ENCODE measurements around the gene ZNF598.

The ZNF598 gene

DNA sequence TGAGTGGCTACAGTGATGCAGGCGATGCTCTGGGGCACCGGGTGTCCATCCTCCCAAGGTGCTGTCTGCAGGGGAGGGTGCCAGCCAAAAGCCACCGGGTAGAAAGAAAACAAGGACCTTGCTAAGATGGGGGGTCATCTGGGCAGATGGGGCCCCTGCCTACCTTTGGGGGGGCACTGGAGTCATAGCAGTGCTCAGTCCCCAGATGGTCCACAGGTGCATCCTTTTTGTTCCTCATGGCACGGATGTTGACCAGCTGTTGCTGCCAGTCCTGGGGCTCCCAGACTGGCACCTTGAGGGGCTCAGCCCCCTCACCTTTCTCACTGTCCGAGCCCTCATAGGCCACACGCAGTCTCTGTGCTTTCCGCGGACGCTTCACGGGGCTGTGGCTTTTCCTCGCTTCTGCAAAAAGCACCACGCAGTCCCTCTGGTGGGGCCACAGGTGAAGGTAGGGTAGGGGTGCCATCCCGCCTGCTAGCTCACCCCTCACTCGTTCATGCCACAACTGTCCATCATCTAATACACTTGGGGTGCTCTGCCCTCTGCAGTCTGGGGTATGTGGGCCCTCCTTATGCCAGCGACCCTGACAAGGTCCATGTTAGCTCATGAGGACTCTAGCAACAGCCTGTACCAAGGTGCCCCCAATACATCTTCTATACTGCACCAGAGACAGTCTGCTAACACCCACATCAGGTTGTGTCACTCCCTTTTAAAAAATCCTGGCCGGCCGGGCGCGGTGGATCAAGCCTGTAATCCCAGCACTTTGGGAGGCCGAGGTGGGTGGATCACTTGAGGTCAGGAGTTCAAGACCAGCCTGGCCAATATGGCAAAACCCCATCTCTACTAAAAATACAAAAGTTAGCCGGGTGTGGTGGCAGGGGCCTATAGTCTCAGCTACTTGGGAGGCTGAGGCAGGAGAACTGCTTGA, 36.6 kb upstream of the ZNF598 start:
- no peak overlapping the region; the same call in 1 of the 2 replicates for H3K4me3 ChIP-seq (ENCODE audit: low read length)
- TF ChIP-seq ZNF274 (IDR thresholded peaks at IDR 0.05; ENCODE audit: low read depth, low read length) = no peak

GRCh38 chr16:2044541-2044940, 34.9 kb upstream of the ZNF598 start:
- H3K4me3 ChIP-seq (ENCODE audit: low read length) = no peak overlapping the region
- no peak for TF ChIP-seq ZNF274 (IDR thresholded peaks at IDR 0.05; ENCODE audit: low read depth, low read length)

DNA sequence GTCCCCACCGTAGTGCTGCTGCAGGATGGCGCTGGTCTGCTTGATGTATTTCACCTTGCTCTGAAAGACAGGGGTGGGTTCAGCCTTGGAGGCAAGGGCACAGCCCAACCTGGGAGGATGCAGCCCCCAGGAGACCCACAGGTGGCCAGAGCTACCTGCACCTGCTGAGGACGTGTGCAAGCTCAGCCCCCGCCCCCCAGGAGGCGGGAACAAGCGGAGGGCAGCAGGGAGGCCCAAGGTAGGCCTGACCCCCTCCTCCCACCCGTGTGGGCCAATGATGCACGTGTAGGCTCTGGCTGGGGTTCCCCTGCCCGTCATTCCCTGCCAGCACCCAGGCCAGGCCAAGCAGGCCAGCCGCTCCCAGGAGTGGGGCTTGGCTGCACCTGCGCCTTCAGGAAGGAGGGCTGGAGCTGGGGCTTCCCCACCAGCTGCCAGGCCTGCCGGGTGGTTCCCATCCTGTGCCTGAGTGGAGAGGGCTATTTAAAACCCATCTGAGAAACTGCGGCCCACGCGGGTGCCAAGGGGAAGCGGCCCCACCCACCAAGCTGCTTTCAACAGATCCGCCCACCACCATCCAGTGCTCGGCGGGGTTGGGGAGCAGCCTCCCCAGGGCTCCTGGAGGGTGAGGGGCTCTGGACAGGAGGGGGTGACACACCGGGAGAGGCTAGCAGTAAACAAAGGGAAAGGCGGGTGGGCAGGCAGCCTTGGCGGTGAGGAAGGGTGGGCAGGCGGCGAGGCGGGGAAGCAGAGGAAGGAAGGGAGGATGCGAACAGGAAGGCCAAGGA, 34.2 kb upstream of the ZNF598 start:
- no peak for TF ChIP-seq ZNF274 (IDR thresholded peaks at IDR 0.05; ENCODE audit: low read depth, low read length)

DNA sequence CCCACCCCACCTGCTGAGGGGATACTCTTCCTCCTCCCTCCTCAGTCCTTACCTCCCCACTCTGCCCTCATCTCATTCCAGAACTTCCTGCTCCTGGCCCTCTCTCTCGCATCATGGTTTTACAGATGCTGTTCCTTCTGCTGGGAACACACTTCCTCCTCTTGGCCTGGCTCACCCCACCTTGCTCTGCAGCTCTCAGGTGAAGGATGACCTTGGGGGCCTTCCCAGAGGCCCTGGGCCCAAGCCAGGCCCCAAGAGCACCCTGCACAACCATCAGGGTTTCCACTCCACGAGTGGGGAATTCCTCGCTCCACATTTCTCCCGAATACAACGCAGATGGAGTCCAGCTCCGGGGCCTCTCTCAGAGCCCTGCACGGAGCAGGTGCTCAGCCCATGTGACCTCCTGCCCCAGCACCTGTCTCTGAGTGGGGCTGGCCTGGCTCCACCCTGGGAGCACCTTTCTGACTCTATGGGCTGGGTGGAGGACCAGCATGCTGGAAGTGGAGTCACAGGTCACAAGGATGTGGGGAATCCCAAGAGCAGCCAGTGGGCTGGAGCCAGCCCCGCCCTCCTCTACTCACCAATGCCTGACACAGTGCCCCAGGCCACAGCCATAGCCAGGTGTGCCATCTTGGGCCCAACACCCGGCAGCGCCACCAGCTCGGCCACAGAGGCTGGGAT, 33.5 kb upstream of the ZNF598 start:
- H3K4me3 ChIP-seq (ENCODE audit: low read length) = no peak overlapping the region
- no peak for TF ChIP-seq ZNF274 (IDR thresholded peaks at IDR 0.05; ENCODE audit: low read depth, low read length)

More for the DNA sequence above, 34.2 kb upstream of the ZNF598 start:
- H3K4me3 ChIP-seq (ENCODE audit: low read length) = no peak overlapping the region

GRCh38 chr16:2042171-2042985, 32.8 kb upstream of the ZNF598 start:
- no peak overlapping the region for H3K4me3 ChIP-seq (ENCODE audit: low read length)
- no peak for TF ChIP-seq ZNF274 (IDR thresholded peaks at IDR 0.05; ENCODE audit: low read depth, low read length)

- no peak overlapping the region for H3K4me3 ChIP-seq (ENCODE audit: low read length)
- no peak for TF ChIP-seq ZNF274 (IDR thresholded peaks at IDR 0.05; ENCODE audit: low read depth, low read length)
These were observed 31.3 kb upstream of the ZNF598 start for GRCh38 chr16:2040787-2041522.

- no peak overlapping the region for H3K4me3 ChIP-seq (ENCODE audit: low read length)
- TF ChIP-seq ZNF274 (IDR thresholded peaks at IDR 0.05; ENCODE audit: low read depth, low read length) = no peak
These were observed 30.6 kb upstream of the ZNF598 start for GRCh38 chr16:2040041-2040786.

- TF ChIP-seq ZNF274 (IDR thresholded peaks at IDR 0.05; ENCODE audit: low read depth, low read length) = no peak
- H3K4me3 ChIP-seq (ENCODE audit: low read length) = no peak overlapping the region
These were observed 29.8 kb upstream of the ZNF598 start for GRCh38 chr16:2039274-2040031.

DNA sequence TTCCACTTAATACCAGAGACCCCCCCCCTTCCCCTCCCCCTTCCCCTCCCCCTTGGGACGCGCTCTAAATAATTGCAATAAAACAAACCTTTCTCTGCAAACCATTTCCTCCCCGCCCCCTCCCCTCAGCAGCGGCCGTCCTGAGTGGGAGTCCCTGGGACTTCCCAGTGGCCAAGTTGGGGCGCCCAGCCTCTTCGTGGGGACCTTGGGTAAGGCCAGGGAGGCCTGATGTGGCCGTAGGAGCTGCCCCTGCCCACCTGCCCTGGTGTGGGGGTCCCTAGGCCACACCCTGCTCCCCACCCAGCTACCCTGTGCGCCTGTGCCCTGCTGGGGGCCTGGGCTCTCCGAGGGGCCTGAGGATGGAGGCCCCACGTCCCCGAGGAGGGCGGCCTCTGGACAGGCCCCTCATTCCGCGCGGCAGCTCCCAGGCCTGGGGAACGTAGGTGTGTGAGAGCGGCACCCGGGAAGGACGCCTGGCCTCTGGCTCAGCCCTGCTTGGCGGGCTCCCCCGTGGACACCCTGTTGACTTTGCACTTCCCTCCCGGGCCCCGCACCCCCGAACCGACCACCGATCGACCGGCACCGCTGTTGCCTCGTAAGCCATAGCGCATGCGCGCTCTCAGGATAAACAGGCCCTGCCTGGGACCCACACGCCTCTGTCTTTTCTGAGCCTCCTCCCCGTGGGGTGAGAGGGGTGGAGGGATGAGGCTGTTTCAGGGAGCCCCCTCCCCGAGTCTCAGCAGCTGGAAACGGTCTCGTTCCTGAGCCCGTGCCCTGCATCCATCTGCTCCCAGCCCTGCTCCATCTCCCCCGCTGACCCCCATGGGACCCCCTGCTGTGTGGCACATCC, 29.0 kb upstream of the ZNF598 start:
- TF ChIP-seq ZNF274 (IDR thresholded peaks at IDR 0.05; ENCODE audit: low read depth, low read length) = no peak
- no peak overlapping the region for H3K4me3 ChIP-seq (ENCODE audit: low read length)

DNA sequence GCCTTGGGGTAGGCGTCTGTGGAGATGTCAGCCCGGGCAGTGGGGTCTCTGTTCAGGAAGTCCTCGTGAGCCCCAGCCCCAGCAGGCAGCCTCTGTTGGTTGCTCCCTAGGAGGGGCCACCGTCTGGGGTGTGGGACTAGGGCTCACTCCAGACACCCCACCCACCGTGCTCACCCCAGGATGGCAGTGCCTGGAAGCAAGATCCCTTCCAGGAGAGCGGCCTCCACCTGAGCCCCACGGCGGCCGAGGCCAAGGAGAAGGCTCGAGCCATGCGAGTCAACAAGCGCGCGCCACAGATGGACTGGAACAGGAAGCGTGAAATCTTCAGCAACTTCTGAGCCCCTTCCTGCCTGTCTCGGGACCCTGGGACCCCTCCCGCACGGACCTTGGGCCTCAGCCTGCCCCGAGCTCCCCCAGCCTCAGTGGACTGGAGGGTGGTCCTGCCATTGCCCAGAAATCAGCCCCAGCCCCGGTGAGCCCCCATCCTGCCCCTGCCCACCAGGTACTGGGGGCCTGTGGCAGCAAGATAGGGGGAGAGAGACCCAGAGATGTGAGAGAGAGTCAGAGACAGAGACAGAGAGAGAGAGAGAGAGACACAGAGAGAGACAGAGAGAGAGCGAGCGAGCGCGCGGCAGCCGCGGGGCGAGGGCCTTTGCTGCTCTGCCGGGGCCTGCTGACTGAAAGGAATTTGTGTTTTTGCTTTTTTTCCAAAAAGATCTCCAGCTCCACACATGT, 28.2 kb upstream of the ZNF598 start:
- H3K4me3 ChIP-seq (ENCODE audit: low read length) = no peak overlapping the region
- no peak for TF ChIP-seq ZNF274 (IDR thresholded peaks at IDR 0.05; ENCODE audit: low read depth, low read length)
